Fibroblast of the aortic adventitia (primary cell): ENCODE results near the gene CAV2. TPM values are rescaled to one million over a fixed set of nuclear protein-coding genes. Genes with fewer than 3 reads are reported as not detected.

Experiments
- DNase-seq: peaks from one replicate; pipeline ENCODE4 v3.0.0-alpha.2; 2010; ENCODE audit warnings: low read depth
- H3K4me3 ChIP-seq: 2 replicates; pipeline ENCODE4 v1.5.1; 2011; ENCODE audit warnings: low read depth, mild to moderate bottlenecking, control low read depth, low read length, moderate library complexity
- CTCF ChIP-seq: IDR thresholded peaks from 2 replicates; pipeline ENCODE4 v1.5.1; 2011; ENCODE audit warnings: mild to moderate bottlenecking, low read length, control low read depth, inconsistent platforms; ENCODE audit not compliant: insufficient read depth
- total RNA-seq: library from RNA; depleted of rRNA; stranded (reverse); fragments of >200 nt; gene quantifications from 2 replicates; pipeline ENCODE4 v1.2.3, GENCODE V29; 2012; ENCODE audit warnings: low replicate concordance

Gene CAV2
- total RNA-seq, 1 donor = 113 TPM

DNA sequence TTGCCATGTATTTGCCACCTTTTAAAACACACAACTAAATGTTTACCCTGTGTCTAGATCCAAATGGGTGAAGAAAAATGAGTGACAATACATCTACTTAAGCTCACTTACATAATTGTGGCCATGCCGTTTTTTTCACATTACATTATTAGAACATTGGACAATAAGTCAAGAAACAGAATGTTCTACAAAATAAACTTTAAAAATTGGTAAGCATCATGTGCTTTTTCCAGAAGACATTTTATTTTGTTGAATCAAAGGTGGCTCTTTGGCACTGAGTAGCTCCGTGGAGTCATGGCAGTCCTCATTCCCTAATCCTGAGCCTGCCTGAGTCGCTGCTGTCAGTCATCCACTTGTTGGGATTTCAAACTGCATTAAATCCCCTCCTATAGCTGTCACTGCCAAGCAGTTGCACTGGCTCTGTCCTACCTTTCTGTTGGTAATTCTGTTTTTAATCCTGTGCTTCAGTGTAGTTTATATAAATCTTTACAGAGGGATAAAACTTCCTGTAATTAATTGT, 57.6 kb downstream of the CAV2 start:
- no peak for TF ChIP-seq CTCF
- DNase-seq = no peak
- no peak overlapping the region for H3K4me3 ChIP-seq

GRCh38 chr7:116557901-116558300, 58.4 kb downstream of the CAV2 start:
- no peak overlapping the region for H3K4me3 ChIP-seq
- TF ChIP-seq CTCF = no peak
- DNase-seq = no peak

Other genes with a start within 250 kb of the CAV2 start
- 154 and 598 TPM in 2 replicates for gene CAV1, start 25.3 kb downstream of the CAV2 start, total RNA-seq
- 7.5 and 24.1 TPM in 2 replicates for gene MET, start 172.5 kb downstream of the CAV2 start, total RNA-seq